PC-3 (cell line): ENCODE results near the gene NOC4L. TPM values are rescaled to one million over a fixed set of nuclear protein-coding genes. Genes with fewer than 3 reads are reported as not detected.
A peak's percentile ranks its signal among the peaks of the same experiment; 100 is the strongest.

ENCODE experiments used
- ATAC-seq: fragments of 200-7000 bp; cut with Tn5 transposase; 2 replicates; pipeline ENCODE4 v1.9.1; 2020; ENCODE audit warnings: mild to moderate bottlenecking, moderate library complexity
- BruUV-seq: library from RNA; stranded (reverse); fragments of 400-500 nt; replicated peaks from 2 replicates; lab custom pipeline; 2021; lab: Mats Ljungman, UMichigan
- CTCF ChIA-PET: fragments of 300-600 bp; sonication (Branson Sonifier 250); formaldehyde crosslinking; loops from one replicate; lab custom pipeline; 2022; ENCODE audit warnings: antibody characterized with exemption; lab: Charles Lee
- POLR2A ChIA-PET: fragments of 300-600 bp; sonication (Branson Sonifier 250); formaldehyde crosslinking; loops from one replicate; lab custom pipeline; 2022; ENCODE audit warnings: antibody characterized with exemption; ENCODE audit not compliant: unreplicated experiment; lab: Charles Lee
- DNase-seq: peaks from one replicate; pipeline ENCODE4 v3.0.0-alpha.2; 2015
- H2AFZ ChIP-seq: fragments of 300-600 bp; sonication (generic); 2 replicates; pipeline ENCODE4 v1.6.0; 2016; ENCODE audit warnings: antibody characterized with exemption, low read length
- H3F3A ChIP-seq: fragments of 300-600 bp; sonication (generic); one replicate; pipeline ENCODE4 v1.6.0; 2017; ENCODE audit warnings: antibody characterized with exemption, low read length, control low read depth, mild to moderate bottlenecking; ENCODE audit not compliant: unreplicated experiment
- H3K27ac ChIP-seq: fragments of 300-600 bp; sonication (generic); 2 replicates; pipeline ENCODE4 v1.5.1; 2016; ENCODE audit warnings: mild to moderate bottlenecking, low read length
- H3K27me3 ChIP-seq: fragments of 300-600 bp; sonication (generic); 2 replicates; pipeline ENCODE4 v1.6.1; 2016; ENCODE audit warnings: low read length, mixed read lengths
- H3K36me3 ChIP-seq: fragments of 300-600 bp; sonication (generic); 2 replicates; pipeline ENCODE4 v1.6.1; 2016; ENCODE audit warnings: low read depth, mixed run types, low read length, mixed read lengths
- H3K4me1 ChIP-seq: fragments of 300-600 bp; sonication (generic); 2 replicates; pipeline ENCODE4 v1.5.1; 2016; ENCODE audit warnings: low read length; ENCODE audit not compliant: insufficient read depth
- H3K4me2 ChIP-seq: fragments of 300-600 bp; sonication (generic); 2 replicates; pipeline ENCODE4 v1.6.0; 2016; ENCODE audit warnings: low read length
- H3K4me3 ChIP-seq: fragments of 300-600 bp; sonication (generic); 2 replicates; pipeline ENCODE4 v1.5.1; 2016; ENCODE audit warnings: mild to moderate bottlenecking, low read length, mixed read lengths
- H3K79me2 ChIP-seq: fragments of 300-600 bp; sonication (generic); 2 replicates; pipeline ENCODE4 v1.6.1; 2017; ENCODE audit warnings: low read length, mixed read lengths
- H3K9ac ChIP-seq: fragments of 300-600 bp; sonication (generic); 2 replicates; pipeline ENCODE4 v1.6.0; 2016; ENCODE audit warnings: mild to moderate bottlenecking, low read length
- H3K9me2 ChIP-seq: fragments of 300-600 bp; sonication (generic); replicated peaks from 2 replicates; pipeline ENCODE4 v1.6.1; 2016; ENCODE audit warnings: mixed run types, low read length, mixed read lengths
- H3K9me3 ChIP-seq: fragments of 300-600 bp; sonication (generic); 2 replicates; pipeline ENCODE4 v1.6.1; 2016; ENCODE audit warnings: low read length, mixed read lengths
- H4K20me1 ChIP-seq: fragments of 300-600 bp; sonication (generic); 2 replicates; pipeline ENCODE4 v1.6.1; 2016; ENCODE audit warnings: low read length, mixed read lengths
- EZH2 ChIP-seq: fragments of 300-600 bp; sonication (generic); IDR thresholded peaks from one replicate; pipeline ENCODE4 v1.6.1; 2017; ENCODE audit warnings: antibody characterized with exemption, mild to moderate bottlenecking, low read length; ENCODE audit not compliant: unreplicated experiment
- EZH2phosphoT487 ChIP-seq: fragments of 300-600 bp; sonication (generic); IDR thresholded peaks from 2 replicates; pipeline ENCODE4 v1.6.1; 2018; ENCODE audit warnings: mild to moderate bottlenecking, antibody characterized with exemption, low read length, borderline replicate concordance
- intact Hi-C: fragments of 100-400 bp; cut with micrococcal nuclease; formaldehyde crosslinking; loops from 2 replicates; pipeline ENCODE4 v1.9.0; 2023
- total RNA-seq: library from RNA; depleted of rRNA; stranded (reverse); fragments of >200 nt; gene quantifications from 2 replicates; pipeline ENCODE4 v1.2.3, GENCODE V29; 2014
- TF ChIP-seq, protein P1 (sequence below): fragments of 300-600 bp; sonication (generic); conservative IDR thresholded peaks from 2 replicates; pipeline ENCODE4 v1.5.1; 2017; ENCODE audit warnings: antibody characterized with exemption, low read depth, mild to moderate bottlenecking, low read length

Gene NOC4L
- total RNA-seq, 1 experiment from 2014 or later: 44.4 TPM

DNA sequence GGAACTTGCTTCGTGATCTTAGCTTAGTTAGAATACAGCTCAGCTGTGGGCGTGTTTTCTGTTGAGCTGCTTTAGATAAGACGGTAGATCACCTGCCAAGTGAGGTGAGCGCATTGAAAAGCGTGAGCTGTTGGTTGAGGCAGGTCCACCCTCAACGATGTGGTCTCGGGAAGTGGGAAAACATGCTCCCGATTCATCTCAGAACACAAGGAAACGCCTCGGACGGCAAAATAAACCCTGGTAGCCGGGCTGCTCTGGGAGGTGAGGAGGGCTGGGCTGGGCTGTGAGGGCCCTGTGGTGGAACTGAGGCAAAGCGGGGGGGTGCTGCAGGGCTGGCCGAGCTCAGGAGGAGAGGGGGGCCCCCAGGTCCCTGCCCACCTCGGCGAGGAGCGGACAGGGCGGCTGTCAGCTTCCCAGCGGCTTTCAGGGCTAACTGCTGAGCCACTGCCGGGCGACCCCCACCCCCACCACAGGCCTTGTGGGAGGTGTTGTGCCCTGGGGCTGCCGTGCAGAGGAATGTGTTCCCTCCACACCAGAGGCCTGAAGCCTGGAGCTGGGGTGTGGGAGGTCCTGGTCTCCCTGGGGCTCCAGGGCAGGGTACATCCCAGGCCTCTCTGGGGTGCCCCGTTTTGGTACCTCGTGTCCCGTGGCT is 30.7 kb downstream of the NOC4L start:
- H3K9me3 ChIP-seq: no peaks in the 10 kb centered on the region
- H3K36me3 ChIP-seq: no peaks in the 10 kb centered on the region
- H3K27me3 ChIP-seq: peaks cover 30% of the 10 kb centered on the region
- POLR2A ChIA-PET: no interaction called here
- ATAC-seq (no peak), DNase-seq (peak; percentile 24)
- BruUV-seq: no TSS peak
- H2AFZ ChIP-seq: no peak overlapping the region
- H3F3A ChIP-seq: no peaks in the 10 kb centered on the region
- TF ChIP-seq EZH2phosphoT487: no peak
- TF ChIP-seq, protein P1, sequence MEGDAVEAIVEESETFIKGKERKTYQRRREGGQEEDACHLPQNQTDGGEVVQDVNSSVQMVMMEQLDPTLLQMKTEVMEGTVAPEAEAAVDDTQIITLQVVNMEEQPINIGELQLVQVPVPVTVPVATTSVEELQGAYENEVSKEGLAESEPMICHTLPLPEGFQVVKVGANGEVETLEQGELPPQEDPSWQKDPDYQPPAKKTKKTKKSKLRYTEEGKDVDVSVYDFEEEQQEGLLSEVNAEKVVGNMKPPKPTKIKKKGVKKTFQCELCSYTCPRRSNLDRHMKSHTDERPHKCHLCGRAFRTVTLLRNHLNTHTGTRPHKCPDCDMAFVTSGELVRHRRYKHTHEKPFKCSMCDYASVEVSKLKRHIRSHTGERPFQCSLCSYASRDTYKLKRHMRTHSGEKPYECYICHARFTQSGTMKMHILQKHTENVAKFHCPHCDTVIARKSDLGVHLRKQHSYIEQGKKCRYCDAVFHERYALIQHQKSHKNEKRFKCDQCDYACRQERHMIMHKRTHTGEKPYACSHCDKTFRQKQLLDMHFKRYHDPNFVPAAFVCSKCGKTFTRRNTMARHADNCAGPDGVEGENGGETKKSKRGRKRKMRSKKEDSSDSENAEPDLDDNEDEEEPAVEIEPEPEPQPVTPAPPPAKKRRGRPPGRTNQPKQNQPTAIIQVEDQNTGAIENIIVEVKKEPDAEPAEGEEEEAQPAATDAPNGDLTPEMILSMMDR: no peak
- TF ChIP-seq EZH2: no peak
- H3K4me1 ChIP-seq: peaks cover 17% of the 10 kb centered on the region
- intact Hi-C loops: no loop called here
- no peaks in the 10 kb centered on the region for H3K9me2 ChIP-seq
- no peak overlapping the region for H3K9ac ChIP-seq
- H4K20me1 ChIP-seq: no peaks in the 10 kb centered on the region
- H3K27ac ChIP-seq: no peak overlapping the region
- no peak overlapping the region for H3K4me3 ChIP-seq
- CTCF ChIA-PET: no interaction called here
- H3K79me2 ChIP-seq: no peaks in the 10 kb centered on the region
- peak overlapping the region; percentile 54 for H3K4me2 ChIP-seq

DNA sequence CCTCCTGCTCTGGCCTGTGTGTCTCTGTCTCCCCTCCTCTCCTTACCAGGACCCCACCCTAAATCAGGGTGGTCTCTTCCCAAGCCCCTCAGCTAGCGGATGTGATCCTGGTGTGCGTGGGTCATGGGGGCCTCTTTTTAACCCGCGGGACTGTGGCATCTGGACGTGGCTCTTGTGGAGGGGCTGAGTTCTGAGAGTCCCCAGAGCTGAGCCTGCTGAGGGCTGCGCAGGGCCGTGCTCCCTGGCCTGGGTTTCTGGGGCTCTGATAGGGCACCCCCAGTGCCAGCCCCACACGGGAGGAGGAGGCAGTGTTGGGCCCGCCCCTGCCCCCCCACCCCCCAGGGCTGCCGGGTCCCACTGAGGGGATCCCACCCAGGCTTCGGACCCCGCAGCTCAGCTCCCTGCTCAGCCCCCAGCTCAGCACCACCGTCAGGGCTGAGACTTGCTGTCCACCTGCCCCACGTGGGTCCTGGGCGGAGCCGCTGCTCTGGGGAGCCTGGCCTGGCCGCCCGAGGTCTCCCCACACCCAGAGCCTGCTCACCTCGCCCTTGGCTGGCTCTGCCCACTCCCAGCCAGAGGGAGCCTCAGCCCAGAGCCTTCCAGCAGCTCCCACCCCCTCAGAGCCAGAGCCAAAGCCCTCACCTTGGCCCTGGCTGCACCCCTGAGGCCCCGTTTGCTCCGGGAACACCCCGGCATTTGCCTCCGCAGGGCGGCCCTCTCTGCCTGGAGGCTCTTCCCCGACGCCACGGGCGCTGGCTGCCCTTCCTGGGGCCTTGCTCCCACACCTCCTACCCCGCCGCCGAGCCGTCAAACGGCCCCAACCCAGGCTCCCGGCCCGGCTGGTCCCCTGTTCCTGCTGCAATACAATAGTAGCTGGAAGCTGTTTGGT is 31.5 kb downstream of the NOC4L start:
- no TSS peak for BruUV-seq
- CTCF ChIA-PET: no interaction called here

More for the DNA sequence above, 31.5 kb downstream of the NOC4L start:
- H3K4me1 ChIP-seq: peaks cover 10% of the 10 kb centered on the region; the same call in 1 of the 2 replicates
- H3K4me2 ChIP-seq: no peak overlapping the region
- no peak for ATAC-seq
- intact Hi-C loops: no loop called here
- no peak for DNase-seq
- no peak overlapping the region for H3K27ac ChIP-seq
- no peaks in the 10 kb centered on the region for H4K20me1 ChIP-seq
- peaks cover 30% of the 10 kb centered on the region for H3K27me3 ChIP-seq
- no peak overlapping the region for H3K9ac ChIP-seq
- no peak overlapping the region for H3K4me3 ChIP-seq
- H3K36me3 ChIP-seq: no peaks in the 10 kb centered on the region
- H3K9me3 ChIP-seq: no peaks in the 10 kb centered on the region
- no peaks in the 10 kb centered on the region for H3K79me2 ChIP-seq
- POLR2A ChIA-PET: no interaction called here
- no peak overlapping the region for H2AFZ ChIP-seq
- TF ChIP-seq, protein P1: no peak
- TF ChIP-seq EZH2phosphoT487 (no peak), EZH2 (no peak)
- no peaks in the 10 kb centered on the region for H3F3A ChIP-seq
- H3K9me2 ChIP-seq: no peaks in the 10 kb centered on the region
